D341Med (cell line): ENCODE data around the gene CACNA1E.
"Not testable (repeated sequence)": the region's sequence is repeated elsewhere in the genome, so short reads cannot be mapped to it uniquely, and the experiment has no call there.

Experiments used
- DNase-seq: peaks from one replicate; pipeline ENCODE4 v3.0.0; 2012; ENCODE audit warnings: low spot score

CACNA1E gene

GRCh38 chr1:181813266-181813665 lies 329.9 kb downstream of the CACNA1E start:
- no peak for DNase-seq

GRCh38 chr1:181816608-181817007 lies 333.3 kb downstream of the CACNA1E start:
- no peak for DNase-seq

GRCh38 chr1:181817091-181817490 lies 333.8 kb downstream of the CACNA1E start:
- DNase-seq, result no peak

- no peak for DNase-seq
Measured at GRCh38 chr1:181818459-181818858, 335.1 kb downstream of the CACNA1E start.

GRCh38 chr1:181818943-181819342 lies 335.6 kb downstream of the CACNA1E start:
- no peak for DNase-seq

- no peak for DNase-seq
Measured at GRCh38 chr1:181821701-181822100, 338.4 kb downstream of the CACNA1E start.

GRCh38 chr1:181832173-181832880 lies 349.0 kb downstream of the CACNA1E start:
- DNase-seq, result not testable (repeated sequence)

- DNase-seq, result no peak
Measured at GRCh38 chr1:181846001-181846645, 362.8 kb downstream of the CACNA1E start.

GRCh38 chr1:181846681-181847080 lies 363.4 kb downstream of the CACNA1E start:
- no peak for DNase-seq

GRCh38 chr1:181849071-181849470 lies 365.8 kb downstream of the CACNA1E start:
- DNase-seq, result peak; percentile 94

- DNase-seq, result not testable (repeated sequence)
Measured at GRCh38 chr1:181854212-181854611, 370.9 kb downstream of the CACNA1E start.

GRCh38 chr1:181855380-181855779 lies 372.1 kb downstream of the CACNA1E start:
- DNase-seq, result no peak
